ENCODE data around the gene NCOA3.
A peak's percentile ranks its signal among the peaks of the same experiment; 100 is the strongest.

The NCOA3 gene

GRCh38 chr20:47676219-47676721 is 174.6 kb downstream of the NCOA3 start:
- DNase-seq (ENCODE audit: insufficient read length) (no peak), FAIRE-seq (no peak)
- TF ChIP-seq TAF1 (IDR thresholded peaks at IDR 0.05; ENCODE audit: borderline replicate concordance, low read depth, low read length) (no peak), POLR2AphosphoS5 (IDR thresholded peaks at IDR 0.05; ENCODE audit: low read depth, low read length) (no peak), POLR2A (IDR thresholded peaks at IDR 0.05; ENCODE audit: low read depth, low read length) (no peak)

DNA sequence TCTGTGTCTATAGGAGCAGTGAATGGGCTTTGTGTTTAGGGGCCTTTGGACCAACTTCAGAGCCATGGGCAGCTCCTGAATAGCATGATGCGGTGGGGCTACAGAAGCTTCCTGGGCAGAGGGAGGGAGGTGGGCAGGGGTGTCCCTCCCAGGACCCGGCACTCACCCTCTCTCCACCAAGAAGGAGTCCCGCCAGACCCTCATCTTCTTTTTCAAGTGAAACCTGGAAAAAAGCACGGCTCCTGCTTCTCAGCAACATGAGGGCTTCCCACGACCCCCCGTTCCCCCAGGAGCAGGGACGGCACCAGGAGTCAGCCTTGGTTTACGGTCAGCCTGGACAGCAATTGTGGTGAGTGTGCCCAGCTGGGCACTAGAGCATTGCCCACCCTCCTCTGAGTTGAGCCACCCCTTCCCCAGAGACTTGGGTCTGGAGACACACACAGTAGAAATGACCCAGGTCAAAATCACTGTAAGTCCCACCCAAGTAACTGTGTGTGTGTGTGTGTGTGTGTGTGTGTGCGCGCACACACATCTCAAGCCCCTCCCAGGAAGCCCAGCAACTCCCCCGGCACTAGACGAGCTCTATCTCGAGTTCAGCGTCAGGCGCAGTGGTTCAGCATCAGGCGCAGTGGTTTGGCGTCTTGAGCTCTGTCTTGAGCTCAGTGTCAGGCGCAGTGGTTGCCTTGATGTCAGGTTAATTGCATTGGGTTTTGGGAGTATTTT is 175.4 kb downstream of the NCOA3 start:
- no peak for TF ChIP-seq TAF1 (IDR thresholded peaks at IDR 0.05; ENCODE audit: borderline replicate concordance, low read depth, low read length)
- no peak for TF ChIP-seq POLR2AphosphoS5 (IDR thresholded peaks at IDR 0.05; ENCODE audit: low read depth, low read length)
- TF ChIP-seq POLR2A (IDR thresholded peaks at IDR 0.05; ENCODE audit: low read depth, low read length): no peak
- FAIRE-seq (no peak), DNase-seq (ENCODE audit: insufficient read length) (no peak)

GRCh38 chr20:47677635-47678453 is 176.2 kb downstream of the NCOA3 start:
- FAIRE-seq: peak; percentile 87
- peak; percentile 78 for DNase-seq (ENCODE audit: insufficient read length)
- TF ChIP-seq POLR2A (IDR thresholded peaks at IDR 0.05; ENCODE audit: low read depth, low read length): no peak
- TF ChIP-seq TAF1 (IDR thresholded peaks at IDR 0.05; ENCODE audit: borderline replicate concordance, low read depth, low read length): no peak
- no peak for TF ChIP-seq POLR2AphosphoS5 (IDR thresholded peaks at IDR 0.05; ENCODE audit: low read depth, low read length)

- no peak for TF ChIP-seq POLR2A (IDR thresholded peaks at IDR 0.05; ENCODE audit: low read depth, low read length)
- no peak for TF ChIP-seq POLR2AphosphoS5 (IDR thresholded peaks at IDR 0.05; ENCODE audit: low read depth, low read length)
- TF ChIP-seq TAF1 (IDR thresholded peaks at IDR 0.05; ENCODE audit: borderline replicate concordance, low read depth, low read length): no peak
- no peak for FAIRE-seq
- DNase-seq (ENCODE audit: insufficient read length): no peak
Observed at GRCh38 chr20:47678536-47678935, 176.8 kb downstream of the NCOA3 start.

- DNase-seq (ENCODE audit: insufficient read length) (no peak), FAIRE-seq (no peak)
- TF ChIP-seq POLR2AphosphoS5 (IDR thresholded peaks at IDR 0.05; ENCODE audit: low read depth, low read length): no peak
Observed at GRCh38 chr20:47679462-47679861, 177.8 kb downstream of the NCOA3 start.

DNA sequence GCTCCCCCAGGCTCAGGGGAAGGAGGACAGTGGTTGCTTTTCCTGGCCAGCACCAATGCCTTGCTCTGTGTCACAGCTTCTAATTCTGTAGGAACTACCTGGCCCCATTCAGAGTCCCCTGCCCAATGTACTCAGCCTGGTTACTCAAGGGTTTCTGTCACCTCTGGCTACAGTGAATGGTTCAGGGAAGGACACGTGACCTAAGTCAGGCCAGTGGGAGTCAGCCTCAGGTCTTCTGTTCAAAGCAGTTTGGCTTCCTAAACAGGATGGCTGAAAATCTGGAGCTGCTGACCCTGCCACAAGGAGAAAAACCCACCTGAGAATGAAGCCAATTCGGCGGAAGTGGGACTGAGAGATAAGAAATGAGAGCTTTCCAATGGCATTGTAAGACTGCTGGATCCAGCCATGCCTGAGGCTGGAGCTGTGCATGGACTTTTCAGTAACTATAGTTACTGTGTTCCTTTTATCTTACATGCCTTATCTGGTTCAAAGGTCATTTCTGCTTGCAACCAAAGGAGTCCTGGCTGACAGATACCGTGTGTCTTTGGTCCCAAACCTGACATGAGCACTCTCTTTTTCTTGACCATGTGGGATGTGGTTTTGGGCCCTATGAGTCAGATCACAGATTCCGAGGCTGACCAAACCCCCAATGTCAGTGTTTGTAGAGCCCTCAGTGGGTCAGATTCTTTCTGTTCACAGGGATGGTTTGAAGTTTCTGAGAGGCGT is 179.3 kb downstream of the NCOA3 start:
- FAIRE-seq: peak; percentile 27
- DNase-seq (ENCODE audit: insufficient read length): no peak

DNA sequence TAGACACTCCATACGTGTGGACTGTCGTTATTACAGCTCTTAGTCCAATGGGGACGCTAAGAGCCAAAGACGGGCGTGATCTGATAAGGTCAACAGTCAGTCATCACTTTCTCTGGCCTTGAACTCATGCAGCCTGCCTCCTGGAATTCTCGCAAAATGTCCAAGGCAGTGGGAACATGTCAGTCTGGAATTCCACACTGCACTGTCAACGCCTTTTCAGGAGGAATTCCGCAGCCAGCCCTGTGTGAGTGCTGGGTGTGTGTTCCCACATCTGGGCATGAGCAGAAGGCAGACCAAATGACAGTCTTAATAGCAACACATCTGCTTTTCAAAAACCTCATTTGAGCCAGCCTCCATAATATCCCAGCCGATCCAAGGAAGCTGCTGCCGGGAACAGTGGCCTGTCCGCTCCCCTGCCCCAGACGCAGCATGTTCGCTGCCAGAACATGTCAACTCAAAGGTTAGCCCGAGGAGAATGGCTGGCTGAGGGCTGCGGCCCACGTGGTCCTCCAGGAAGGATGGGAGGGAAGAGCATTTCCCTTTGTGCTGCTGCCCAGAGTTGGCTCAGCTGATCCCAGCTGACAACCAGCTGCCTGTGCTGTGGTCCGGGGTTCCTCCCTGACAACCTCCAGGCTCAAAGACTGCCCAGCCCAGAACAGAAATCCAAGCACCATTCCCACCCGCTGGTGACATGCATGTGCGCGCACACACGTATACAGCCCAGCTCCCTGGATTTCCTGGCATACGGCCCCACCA is 180.5 kb downstream of the NCOA3 start:
- TF ChIP-seq TAF1 (IDR thresholded peaks at IDR 0.05; ENCODE audit: borderline replicate concordance, low read depth, low read length) (no peak), POLR2AphosphoS5 (IDR thresholded peaks at IDR 0.05; ENCODE audit: low read depth, low read length) (no peak), POLR2A (IDR thresholded peaks at IDR 0.05; ENCODE audit: low read depth, low read length) (no peak)
- DNase-seq (ENCODE audit: insufficient read length): no peak
- no peak for FAIRE-seq

More for the DNA sequence above, 179.3 kb downstream of the NCOA3 start:
- TF ChIP-seq POLR2A (IDR thresholded peaks at IDR 0.05; ENCODE audit: low read depth, low read length) (no peak), TAF1 (IDR thresholded peaks at IDR 0.05; ENCODE audit: borderline replicate concordance, low read depth, low read length) (no peak), POLR2AphosphoS5 (IDR thresholded peaks at IDR 0.05; ENCODE audit: low read depth, low read length) (no peak)

- no peak for TF ChIP-seq POLR2AphosphoS5 (IDR thresholded peaks at IDR 0.05; ENCODE audit: low read depth, low read length)
- TF ChIP-seq TAF1 (IDR thresholded peaks at IDR 0.05; ENCODE audit: borderline replicate concordance, low read depth, low read length): no peak
- TF ChIP-seq POLR2A (IDR thresholded peaks at IDR 0.05; ENCODE audit: low read depth, low read length): no peak
- DNase-seq (ENCODE audit: insufficient read length) (no peak), FAIRE-seq (no peak)
Observed at GRCh38 chr20:47682916-47683315, 181.2 kb downstream of the NCOA3 start.

DNA sequence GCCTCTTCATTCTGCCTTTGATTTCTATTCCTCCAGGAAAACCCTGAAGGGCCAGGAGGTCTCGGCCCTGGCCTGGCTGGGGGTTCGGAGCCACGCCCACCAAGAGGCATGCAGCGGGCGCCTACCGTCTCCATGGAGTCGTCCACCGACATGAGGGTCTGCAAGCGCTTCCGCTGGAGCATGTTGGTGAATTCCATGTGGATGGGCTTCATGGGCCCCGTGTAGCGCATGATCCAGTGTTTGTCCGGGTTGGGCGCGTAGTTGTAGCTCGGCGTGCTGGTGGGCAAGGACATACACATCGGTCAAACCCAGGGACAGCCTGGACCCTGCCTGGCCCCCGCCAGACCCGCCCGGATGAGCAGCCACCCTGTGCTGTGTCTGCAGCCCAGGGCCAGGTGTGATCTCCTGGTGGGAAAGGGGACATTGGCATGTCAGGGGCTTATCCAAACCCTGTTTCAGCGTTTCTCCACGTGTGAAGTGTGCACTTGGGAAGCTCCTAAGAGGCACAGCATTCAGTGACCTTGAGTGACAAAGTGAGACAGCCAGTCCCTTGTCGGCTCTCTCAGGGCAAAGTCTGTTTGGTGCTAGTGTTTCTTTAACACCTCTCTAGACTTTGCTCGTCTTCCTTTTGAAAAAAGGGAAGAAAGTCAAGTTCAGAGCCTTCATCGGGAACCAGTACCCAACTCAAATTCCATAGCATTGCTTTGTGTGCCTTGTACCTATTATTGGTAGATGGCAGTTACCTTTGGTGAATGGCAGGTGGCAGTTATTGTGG is 182.8 kb downstream of the NCOA3 start:
- TF ChIP-seq TAF1 (IDR thresholded peaks at IDR 0.05; ENCODE audit: borderline replicate concordance, low read depth, low read length): no peak
- no peak for TF ChIP-seq POLR2A (IDR thresholded peaks at IDR 0.05; ENCODE audit: low read depth, low read length)
- no peak for TF ChIP-seq POLR2AphosphoS5 (IDR thresholded peaks at IDR 0.05; ENCODE audit: low read depth, low read length)
- FAIRE-seq (no peak), DNase-seq (ENCODE audit: insufficient read length) (no peak)

DNA sequence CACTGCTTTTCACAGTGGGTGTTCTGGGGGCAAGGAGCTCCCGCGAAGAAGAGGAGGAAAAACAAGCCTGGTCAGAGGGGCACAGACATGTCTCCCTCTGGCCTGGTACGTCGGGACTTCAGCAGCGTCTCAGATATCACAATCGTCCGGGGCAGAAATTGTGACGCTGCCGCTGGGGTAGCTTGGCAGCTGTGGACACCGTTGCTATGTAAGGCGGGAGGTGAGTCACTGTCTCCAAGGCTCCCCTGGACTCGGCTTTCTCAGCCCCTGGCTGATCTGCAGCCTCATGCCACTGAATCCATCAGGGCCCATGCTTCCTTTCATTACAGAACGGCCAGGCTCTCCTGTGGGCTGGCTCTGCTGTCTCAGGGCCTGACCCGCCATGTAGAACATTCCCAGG is 184.9 kb downstream of the NCOA3 start:
- no peak for TF ChIP-seq POLR2A (IDR thresholded peaks at IDR 0.05; ENCODE audit: low read depth, low read length)
- TF ChIP-seq TAF1 (IDR thresholded peaks at IDR 0.05; ENCODE audit: borderline replicate concordance, low read depth, low read length): no peak

More for the DNA sequence above, 184.9 kb downstream of the NCOA3 start:
- FAIRE-seq: no peak
- DNase-seq (ENCODE audit: insufficient read length): no peak
